NK-92 (cell line): Measurements from ENCODE around the gene PARVB.

ENCODE experiments used
- DNase-seq: peaks from one replicate; lab custom pipeline; 2025; ENCODE audit not compliant: unreplicated experiment; lab: John Stamatoyannopoulos, UW

Gene PARVB, protein sequence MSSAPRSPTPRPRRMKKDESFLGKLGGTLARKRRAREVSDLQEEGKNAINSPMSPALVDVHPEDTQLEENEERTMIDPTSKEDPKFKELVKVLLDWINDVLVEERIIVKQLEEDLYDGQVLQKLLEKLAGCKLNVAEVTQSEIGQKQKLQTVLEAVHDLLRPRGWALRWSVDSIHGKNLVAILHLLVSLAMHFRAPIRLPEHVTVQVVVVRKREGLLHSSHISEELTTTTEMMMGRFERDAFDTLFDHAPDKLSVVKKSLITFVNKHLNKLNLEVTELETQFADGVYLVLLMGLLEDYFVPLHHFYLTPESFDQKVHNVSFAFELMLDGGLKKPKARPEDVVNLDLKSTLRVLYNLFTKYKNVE

DNA sequence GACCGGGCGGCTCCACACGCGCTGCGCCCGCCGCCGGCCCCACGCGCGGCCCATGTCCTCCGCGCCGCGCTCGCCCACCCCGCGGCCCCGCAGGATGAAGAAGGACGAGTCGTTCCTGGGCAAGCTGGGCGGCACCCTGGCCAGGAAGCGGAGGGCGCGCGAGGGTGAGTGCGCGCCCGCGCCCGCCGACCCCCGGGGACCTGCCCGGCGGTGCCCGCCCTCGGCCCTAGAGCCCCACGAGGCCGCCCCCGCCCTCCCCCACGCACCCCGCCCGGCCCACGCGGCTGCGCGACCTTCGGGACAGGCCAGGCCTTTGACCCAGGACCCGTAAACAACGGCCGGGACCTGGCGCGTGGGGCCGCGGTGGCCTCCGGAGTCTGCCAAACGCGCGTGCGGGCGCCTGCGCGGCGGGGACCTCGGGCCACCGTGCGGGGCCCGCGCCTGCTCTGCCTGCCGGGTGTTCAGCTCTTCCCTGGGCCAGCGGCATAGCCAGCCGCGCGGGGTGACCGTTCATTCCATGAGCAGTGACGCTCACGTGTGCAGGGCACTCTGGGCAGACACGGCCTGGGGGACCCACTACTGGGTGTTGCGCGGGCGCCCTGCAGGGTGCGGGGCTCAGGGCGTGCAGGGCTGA lies at the start of gene PARVB:
PARVB (plus strand) TSS at position 15 of the 634 bp plus-strand sequence; CDS start at position 53, 38 bp downstream.
- no peak for DNase-seq

DNA sequence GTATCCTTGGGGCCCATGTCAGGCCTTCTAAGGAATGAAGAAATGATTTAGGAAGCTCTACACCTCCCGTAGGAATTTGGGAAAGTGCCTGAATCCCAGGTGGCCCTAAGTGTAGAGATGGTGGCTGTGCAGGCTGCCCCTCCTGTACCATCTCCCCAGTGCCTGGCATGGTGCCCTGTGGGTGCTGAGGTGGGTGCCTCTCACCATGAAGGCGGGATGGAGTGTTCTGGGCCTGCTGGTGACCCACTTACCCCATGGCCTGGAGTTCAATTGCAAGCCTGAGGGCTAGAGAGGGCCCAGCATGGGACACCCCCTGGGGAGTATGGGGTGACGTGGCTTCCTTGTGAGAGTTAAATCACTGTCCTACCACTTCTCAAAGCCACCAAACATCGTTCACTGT lies 49.1 kb upstream of the PARVB start:
- DNase-seq, result no peak

DNA sequence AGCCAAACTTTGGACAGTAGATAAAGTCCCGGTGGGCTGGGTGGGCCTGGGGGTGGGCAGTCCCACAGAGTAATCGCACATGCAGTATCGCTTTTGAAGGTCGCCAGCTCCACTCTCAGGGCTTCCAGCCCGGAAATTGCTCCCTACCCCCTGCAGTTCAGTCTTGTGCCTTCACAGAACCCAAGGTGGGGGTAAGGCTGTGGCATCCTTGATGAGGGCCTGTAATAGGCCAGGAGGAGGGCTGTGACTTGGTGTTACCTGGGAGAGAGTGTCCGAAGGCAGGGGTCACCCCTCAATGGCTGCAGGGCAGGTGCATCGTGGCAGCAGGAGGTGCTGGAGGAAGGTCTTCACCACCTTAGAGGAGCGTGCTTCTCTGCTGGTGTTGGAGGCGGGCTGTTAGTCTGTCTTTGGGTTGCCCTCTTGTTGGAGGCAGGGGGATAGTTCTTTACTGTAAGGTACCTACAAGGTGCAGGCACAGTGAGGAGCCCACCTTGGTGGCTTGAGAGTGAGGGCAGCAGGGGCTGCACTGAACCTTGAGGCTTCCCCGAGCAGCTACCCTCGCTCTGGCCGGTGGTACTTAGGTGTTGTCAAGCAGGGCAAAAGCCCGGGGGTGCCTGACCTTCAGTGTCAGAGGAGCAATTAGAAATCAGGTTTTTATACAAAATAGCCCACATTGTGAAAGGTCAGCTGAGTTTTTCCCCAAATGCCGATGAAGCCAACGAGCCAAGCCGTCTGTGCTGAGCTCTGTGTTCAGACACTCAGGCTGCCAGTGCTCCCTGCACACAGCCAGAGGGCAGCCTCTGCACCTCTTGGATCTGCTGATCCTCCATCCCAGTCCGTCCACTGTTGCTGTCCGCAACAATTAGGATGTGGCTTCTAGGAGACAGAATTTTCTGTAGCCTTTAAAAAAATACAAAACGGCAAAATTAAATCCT lies 47.0 kb upstream of the PARVB start:
- no peak for DNase-seq

DNA sequence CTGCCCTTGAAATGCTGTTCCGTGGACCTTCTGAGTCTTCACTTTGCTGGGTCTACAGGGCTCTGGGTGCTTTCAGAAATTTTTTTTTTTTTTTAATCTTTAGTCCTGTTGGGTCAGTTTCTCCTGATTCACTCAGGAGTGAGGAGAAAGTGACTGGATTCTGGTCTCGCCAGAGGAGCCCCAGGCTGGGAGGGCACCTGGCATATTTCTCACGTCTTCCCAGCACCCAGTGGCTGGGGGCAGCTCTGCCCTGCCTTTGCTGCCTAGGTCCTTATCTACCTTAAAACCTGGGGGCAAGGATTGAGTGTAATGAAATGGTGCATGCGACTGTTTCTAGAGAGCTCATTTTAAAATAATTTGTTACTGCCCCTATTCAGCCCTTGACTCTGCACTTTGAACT lies 45.5 kb upstream of the PARVB start:
- no peak for DNase-seq

DNA sequence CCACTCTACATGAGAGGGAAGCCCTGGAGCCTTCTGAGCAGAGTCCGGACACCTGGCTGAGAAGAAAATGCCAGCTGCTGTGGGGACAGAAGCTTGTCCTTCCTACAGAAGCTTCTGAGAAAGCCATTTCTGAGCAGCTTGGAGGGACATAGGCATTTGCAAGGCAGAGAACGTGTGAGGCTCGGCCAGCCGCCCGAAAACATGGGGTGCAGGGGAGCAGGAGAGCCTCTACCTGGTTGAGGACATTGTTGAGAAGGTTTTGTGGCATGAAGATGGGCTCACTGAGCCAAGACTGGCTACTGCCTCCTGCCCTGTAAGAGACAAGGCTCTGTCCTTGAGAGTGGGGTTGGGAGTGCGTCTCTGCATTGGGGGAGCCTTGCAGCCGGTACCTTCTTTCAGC lies 43.5 kb upstream of the PARVB start:
- no peak for DNase-seq

DNA sequence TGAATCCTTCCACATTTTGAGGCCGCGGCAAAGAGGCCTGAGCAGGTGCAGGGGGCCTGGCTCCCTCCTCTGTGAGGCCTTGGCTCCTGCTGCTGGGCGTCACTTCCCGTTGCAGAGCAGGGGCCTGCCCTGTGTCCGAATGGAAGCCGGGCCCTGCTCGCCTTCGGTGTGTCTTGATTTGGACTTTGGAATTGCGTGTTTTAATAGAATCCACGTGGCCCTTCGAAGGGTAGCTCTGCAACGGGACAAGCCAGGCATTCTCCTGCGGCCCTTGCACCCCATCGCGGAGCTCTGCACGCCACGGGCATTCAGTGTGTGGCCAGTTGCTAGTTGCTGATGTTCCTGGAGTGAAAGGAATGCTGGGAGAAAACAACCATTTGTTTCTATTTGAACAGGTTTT lies 43.1 kb upstream of the PARVB start:
- no peak for DNase-seq

DNA sequence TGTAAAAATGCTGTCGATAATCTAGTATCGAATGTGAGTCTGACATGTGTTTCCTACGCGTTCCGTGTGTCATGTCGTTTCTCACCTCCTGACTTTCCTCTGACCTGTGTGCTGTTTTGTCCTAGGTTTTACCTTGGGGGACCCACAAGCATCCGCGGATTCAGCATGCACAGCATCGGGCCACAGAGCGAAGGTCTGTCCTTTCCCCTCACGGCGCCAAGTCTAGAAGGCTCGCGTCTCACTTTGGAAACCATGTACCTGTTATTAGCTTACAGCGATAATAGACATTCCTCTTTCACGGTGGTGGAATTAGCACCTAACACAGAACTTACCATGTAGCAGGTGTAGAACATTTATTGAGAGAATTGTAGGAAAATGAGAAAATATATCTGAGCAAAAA lies 40.3 kb upstream of the PARVB start:
- DNase-seq, result no peak

DNA sequence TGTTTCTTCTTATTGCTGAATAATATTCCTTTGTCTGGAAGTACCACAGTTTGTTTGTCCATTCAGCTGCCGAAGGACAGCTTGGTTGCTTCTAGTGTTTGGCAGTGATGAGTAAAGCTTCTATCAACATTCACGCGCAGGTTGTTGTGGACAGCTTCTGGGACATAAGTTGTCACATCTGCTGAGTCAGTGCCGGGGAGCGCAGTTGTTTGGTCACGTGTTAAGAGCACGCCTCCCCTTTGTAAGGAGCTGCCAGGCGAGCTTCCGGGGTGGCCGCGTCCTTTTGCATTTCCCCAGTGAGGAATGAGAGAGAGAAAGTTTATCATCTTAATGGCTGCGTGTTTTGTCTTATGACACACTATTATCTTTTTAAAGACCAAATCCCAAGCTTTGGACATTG lies 38.6 kb upstream of the PARVB start:
- DNase-seq, result no peak

DNA sequence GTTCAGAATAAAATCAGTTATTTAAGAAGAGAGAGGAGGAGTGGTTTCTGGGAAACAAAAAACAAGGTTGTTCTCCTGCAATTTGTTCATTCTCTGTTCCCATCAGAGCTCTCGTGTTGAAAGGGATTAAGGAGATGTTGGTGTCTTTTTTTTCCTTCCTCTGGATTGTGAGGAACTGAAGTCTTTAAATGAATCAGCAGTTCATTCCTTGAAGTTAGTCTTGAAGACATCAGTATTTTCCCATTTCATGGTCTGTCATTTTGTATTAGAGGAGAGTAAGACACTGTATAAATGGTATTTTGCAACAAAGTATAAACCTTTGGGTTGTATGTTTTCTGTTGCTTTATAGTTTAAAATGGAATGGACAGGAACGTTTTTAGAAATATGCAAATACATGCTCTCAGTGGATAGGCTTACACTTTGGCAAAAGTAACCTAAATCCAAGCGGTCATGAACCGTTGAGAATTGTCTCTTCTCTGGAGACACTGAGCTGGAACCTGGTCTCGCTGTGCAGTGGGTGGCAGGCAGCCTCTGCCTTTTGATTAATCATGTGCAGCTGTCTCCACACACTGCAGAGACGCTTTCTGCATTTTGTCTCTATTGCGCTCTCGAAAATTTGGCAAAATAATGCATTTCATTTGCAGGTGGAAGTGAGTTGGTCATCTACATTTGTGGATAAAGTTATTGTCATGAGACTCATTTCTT lies 35.8 kb upstream of the PARVB start:
- DNase-seq, result no peak

DNA sequence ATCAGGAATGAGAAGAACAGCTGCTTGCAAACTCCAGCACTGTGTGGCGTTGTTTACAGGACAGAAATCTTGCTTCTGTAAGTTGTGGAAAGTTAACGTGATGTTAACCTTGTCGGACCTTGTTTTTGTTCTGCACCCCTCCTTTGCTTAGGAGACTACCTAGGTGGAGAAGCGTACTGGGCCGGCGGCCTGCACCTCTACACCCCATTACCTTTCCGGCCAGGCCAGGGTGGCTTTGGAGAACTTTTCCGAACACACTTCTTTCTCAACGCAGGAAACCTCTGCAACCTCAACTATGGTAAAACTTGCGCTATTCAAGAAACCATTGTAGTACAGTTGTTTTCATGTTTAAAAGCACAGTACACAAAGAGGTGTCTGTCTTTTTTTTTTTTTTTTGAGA lies 35.1 kb upstream of the PARVB start:
- DNase-seq, result no peak

DNA sequence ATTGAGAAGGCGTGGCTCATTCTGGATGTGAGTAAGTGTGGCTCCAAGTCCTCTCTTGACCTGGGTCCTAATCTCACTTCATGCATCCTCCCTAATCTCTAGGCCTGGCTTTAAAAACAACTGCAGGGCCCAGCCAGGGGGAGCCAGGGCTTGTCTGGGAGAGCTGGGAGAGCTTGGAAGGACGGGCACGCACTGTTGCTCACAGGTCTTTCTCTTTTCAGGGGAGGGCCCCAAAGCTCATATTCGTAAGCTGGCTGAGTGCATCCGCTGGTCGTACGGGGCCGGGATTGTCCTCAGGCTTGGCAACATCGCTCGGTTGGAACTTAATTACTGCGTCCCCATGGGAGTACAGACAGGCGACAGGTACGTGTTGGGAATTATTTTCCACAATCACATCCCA lies 34.1 kb upstream of the PARVB start:
- no peak for DNase-seq

DNA sequence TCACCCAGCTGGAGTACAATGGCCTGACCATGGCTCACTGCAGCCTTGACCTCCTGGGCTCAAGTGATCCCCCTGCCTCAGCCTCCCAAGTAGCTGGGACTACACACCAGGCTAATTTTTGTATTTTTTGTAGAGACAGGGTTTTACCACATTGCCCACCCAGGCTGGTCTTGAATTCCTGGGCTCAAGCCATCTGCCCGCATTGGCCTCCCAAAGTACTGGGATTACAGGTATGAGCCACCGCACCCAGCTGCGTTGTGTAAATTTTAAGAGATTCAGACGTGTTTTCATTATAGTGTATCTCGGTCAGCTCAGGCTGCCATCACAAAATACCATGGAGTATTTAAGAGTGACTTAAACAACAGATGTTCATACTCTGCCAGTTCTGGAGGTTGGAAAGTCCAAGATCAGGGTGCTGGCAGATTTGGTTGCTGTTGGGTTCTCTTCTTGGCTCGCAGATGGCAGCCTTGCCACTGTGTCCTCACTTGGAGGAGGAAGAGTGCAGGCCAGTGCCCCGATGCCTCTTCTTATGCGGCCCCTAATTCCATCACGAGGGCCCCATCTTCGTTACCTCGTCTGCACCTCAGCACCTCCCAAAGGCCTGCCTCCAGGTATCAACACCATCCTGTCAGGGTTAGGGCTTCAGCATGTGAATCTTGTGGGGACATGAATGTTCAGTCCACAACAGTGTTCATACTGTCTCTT lies 32.6 kb upstream of the PARVB start:
- DNase-seq, result no peak

DNA sequence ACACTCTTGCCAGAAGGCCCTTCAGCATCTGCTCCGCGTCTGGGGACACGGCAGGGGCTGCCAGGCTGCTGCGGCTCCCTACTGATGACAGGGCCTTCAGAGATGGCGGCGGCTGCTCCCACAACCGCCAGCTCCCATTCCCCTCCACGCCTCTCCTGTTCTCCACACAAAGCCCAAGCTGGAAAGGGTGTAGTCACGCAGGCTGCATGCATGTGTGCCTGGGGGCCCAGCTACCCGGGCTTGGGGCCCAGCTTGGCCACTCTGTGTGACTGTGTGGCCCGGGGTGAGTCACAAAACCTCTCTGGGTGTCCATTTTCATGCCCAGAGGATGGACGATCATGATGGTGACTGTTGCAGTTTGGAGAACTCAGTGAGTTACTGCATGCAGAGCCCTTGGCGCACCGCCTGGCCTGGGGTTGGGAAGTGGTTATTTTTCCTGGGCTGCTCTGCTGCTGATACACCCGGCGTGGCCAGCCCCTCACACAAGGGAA lies 31.7 kb upstream of the PARVB start:
- no peak for DNase-seq

DNA sequence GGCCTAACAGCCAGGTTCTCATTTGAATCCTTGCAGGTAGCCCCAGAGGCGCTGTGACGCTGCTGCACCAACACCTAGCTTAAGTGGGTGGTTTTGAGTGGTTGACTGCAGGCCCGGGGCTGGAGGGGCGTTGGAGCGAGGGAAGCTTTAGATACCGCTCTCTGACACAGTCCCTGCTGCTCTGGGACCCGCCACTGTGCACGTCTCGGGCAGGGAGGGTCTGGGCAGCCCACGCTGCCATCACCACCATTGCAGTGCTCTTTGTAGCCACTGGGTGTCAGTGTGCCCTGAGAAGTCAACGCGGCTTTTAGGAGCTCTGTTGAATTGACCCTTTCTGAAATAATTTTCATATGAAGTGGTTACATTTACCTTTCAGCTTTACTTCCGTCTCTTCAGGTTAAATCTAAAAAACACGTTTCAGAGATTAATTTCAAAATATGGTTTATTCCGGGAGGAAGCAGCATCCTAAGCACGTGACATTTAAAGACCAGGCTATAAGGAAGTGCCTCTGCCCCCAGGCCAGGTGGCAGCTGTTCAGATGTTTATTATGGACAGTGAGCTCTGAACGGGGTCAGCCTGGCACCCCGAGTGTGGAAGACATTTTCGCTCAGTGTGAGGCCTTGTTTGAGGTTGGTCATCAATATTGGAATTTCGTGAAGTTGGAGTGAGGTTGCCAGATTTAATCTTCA lies 30.9 kb upstream of the PARVB start:
- no peak for DNase-seq

DNA sequence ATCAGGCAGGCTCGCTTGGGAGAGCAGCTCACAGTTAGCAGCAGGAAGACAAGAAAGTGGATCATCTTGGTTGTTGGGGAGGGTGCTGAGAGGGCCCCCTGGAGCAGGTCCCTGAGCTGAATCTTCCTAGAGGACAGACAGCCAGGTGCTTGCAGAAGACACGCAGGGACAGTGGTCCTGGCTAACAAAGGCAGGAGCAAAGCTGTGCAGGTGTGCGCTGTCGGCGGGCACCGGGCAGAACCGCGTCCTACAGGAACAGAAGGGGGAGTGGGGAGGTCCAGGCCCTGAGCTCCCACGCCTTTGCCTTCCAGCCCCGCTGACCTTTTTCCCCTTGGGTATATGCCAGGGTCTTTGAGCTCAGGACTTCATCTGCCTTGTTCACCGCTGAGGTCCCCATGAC lies 30.1 kb upstream of the PARVB start:
- DNase-seq, result no peak

DNA sequence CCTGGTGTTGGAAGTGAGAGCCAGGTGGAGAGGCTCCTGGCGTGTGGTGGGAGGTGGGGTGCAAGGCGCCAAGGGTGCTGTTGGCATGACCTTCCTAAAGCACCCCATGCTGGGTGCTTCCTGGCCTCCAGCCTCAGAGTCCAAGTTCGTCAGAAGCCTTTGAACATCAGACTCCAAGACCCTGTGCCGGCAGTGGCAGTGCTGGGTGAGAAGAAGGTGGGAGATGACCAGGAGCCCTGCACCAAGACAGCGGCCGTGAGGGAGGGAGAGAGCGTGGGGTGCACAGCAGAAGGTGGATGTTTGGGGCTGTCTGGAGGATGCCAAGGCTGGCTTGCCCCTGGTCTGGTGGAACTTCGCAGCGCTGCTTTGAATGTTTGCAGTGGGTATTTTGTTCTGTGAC lies 29.7 kb upstream of the PARVB start:
- no peak for DNase-seq

DNA sequence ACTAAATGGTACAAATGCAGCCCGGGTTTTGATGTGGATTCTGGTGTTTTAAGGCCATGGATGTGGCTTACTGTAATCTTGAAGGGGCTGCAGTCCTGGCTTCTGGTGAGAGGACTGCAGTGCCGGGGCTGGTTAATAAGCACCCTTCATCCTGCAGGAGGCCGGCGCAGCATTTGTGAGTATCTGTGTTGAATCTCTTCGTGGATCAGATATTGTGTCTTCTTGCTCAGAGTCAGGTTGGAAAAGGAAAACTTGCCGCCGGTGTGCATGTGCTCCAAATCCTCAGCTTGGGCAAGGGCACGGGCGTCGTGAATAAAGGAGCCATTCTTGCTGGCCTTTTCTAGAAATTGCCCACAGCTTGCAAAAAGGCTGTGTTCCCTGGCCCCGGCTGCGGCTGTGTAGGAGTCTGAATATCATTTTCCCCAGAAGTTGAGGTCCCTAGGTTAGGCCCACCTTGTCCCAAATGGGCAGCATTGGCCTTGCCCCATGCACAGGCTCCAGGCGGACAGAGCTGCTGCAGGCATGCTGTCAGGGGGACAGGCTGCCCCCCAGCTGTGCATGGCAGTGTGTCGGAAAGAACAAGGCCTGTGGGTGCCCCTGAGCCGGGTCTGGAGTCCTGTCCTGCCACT lies 28.9 kb upstream of the PARVB start:
- no peak for DNase-seq

DNA sequence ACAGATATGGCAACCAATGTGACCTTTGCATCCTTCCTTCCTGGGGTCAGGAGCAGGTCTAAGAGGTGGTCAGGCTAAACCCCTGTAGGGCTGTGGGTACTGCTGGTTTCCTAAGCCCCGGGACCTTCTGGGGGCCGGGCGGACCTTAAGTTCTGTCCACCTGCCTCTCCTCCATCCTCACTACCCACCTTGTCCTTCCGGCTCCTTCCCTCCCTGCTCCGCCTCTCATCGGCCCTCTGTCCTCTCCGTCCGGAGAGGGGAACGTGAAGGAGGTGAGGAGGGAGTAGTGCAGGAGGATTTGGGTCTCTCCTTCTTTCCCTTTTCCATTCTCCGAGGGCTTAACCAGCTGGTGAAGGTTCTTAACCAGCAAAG lies 28.3 kb upstream of the PARVB start:
- DNase-seq, result no peak

DNA sequence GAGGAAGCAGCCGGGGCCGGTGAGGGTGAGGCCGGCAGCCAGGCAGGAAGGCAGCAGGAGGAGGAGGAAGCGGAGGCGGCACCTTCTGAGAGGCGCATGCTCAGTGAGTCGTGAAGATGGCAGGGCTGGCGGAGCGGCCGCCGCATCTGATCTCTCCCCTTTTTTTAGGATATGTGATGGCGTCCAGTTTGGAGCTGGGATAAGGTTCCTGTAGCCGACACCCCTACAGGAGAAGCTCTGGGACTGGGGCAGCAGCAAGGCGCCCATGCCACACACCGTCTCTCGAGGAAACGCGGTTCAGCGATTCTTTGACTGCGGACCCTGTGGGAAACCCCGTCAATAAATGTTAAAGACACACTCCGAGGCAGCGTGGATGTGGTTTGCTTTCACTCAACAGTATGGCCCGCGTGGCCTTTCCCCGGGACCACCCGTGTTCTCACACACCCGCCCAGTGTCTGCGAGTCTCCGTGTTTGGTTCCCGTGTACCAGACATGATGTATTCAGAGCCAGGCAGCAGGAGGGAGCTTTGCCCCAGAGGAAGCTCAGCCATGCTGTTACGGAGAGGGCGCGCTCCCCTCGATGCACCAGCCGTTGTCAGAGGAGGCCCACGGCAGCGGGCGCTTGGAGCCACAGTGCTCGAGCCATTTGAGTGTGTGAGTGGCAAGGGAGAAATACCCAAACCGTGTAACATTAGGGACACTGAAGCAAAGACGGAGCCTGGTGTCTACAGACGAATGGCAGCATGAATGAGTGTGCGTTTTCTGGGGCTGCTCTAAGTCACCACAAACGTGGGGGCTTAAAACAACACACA lies 27.7 kb upstream of the PARVB start:
- no peak for DNase-seq
